OCI-LY1 (cell line): ENCODE results near the gene TMEM243.

ENCODE experiments used
- H2AFZ ChIP-seq: fragments of 200-600 bp; sonication (generic), shearing (Covaris generic); 2 replicates; pipeline ENCODE4 v1.6.0; 2014; ENCODE audit warnings: antibody characterized with exemption, mild to moderate bottlenecking, low read length
- H3F3A ChIP-seq: fragments of 200-600 bp; sonication (generic), shearing (Covaris generic); 2 replicates; pipeline ENCODE4 v1.6.0; 2014; ENCODE audit warnings: mild to moderate bottlenecking, antibody characterized with exemption, low read length, moderate library complexity; ENCODE audit not compliant: insufficient read depth
- H3K27ac ChIP-seq: fragments of 200-600 bp; sonication (generic); 2 replicates; pipeline ENCODE4 v1.5.1; 2014; ENCODE audit warnings: low read length, mixed run types, mild to moderate bottlenecking, low read depth; ENCODE audit not compliant: poor library complexity, severe bottlenecking
- H3K27me3 ChIP-seq: fragments of 200-600 bp; sonication (generic); 2 replicates; pipeline ENCODE4 v1.6.0; 2014; ENCODE audit warnings: antibody characterized with exemption, mild to moderate bottlenecking, low read length, moderate library complexity; ENCODE audit not compliant: insufficient read depth
- H3K36me3 ChIP-seq: fragments of 200-600 bp; sonication (generic); 2 replicates; pipeline ENCODE4 v1.6.1; 2014; ENCODE audit warnings: mild to moderate bottlenecking, antibody characterized with exemption, low read length, moderate library complexity, mixed read lengths; ENCODE audit not compliant: insufficient read depth
- H3K4me1 ChIP-seq: fragments of 200-600 bp; sonication (generic); 2 replicates; pipeline ENCODE4 v1.5.1; 2014; ENCODE audit warnings: mild to moderate bottlenecking, low read length, moderate library complexity; ENCODE audit not compliant: insufficient read depth, severe bottlenecking
- H3K4me2 ChIP-seq: fragments of 200-600 bp; sonication (generic), shearing (Covaris generic); 2 replicates; pipeline ENCODE4 v1.6.1; 2014; ENCODE audit warnings: low read length
- H3K4me3 ChIP-seq: fragments of 200-600 bp; sonication (generic); 2 replicates; pipeline ENCODE4 v1.5.1; 2014; ENCODE audit warnings: low read length, low read depth, mild to moderate bottlenecking, mixed read lengths; ENCODE audit not compliant: poor library complexity, severe bottlenecking
- H3K79me2 ChIP-seq: fragments of 200-600 bp; shearing (Covaris generic); 2 replicates; pipeline ENCODE4 v1.6.1; 2016; ENCODE audit warnings: mixed run types, low read length, mixed read lengths; ENCODE audit not compliant: insufficient read depth
- H3K9ac ChIP-seq: fragments of 200-600 bp; sonication (generic), shearing (Covaris generic); 2 replicates; pipeline ENCODE4 v1.6.1; 2014; ENCODE audit warnings: mild to moderate bottlenecking, low read length, mixed read lengths
- H3K9me2 ChIP-seq: fragments of 200-600 bp; sonication (generic), shearing (Covaris generic); 2 replicates; pipeline ENCODE4 v1.6.1; 2014; ENCODE audit warnings: low read depth, mild to moderate bottlenecking, low read length, mixed read lengths
- H3K9me3 ChIP-seq: fragments of 200-600 bp; shearing (Covaris generic); 2 replicates; pipeline ENCODE4 v1.6.1; 2014; ENCODE audit warnings: low read length, mixed read lengths
- H4K20me1 ChIP-seq: fragments of 200-600 bp; sonication (generic), shearing (Covaris generic); 2 replicates; pipeline ENCODE4 v1.6.0; 2016; ENCODE audit warnings: mild to moderate bottlenecking, low read length; ENCODE audit not compliant: insufficient read depth
- CTCF ChIP-seq: fragments of 200-600 bp; sonication (generic), shearing (Covaris generic); IDR thresholded peaks from 2 replicates; pipeline ENCODE4 v1.5.1; 2017; ENCODE audit warnings: mild to moderate bottlenecking, antibody characterized with exemption, low read length, moderate library complexity, mixed read lengths
- EZH2 ChIP-seq: fragments of 200-600 bp; sonication (generic), shearing (Covaris generic); IDR thresholded peaks from 2 replicates; pipeline ENCODE4 v1.8.0; 2017; ENCODE audit warnings: borderline replicate concordance, mixed run types, mild to moderate bottlenecking, antibody characterized with exemption, low read length, moderate library complexity, mixed read lengths

Gene TMEM243

GRCh38 chr7:87216701-87217508, 2.6 kb downstream of the TMEM243 start:
- peak overlapping the region; percentile 72 for H3K4me3 ChIP-seq
- no peak overlapping the region for H2AFZ ChIP-seq
- H3K79me2 ChIP-seq, result peaks cover 65% of the 10 kb centered on the region

GRCh38 chr7:87215046-87215445, 4.5 kb downstream of the TMEM243 start:
- peaks cover 73% of the 10 kb centered on the region for H3K36me3 ChIP-seq
- no peaks in the 10 kb centered on the region for H3K9me3 ChIP-seq
- H3K27me3 ChIP-seq, result no peaks in the 10 kb centered on the region
- 0 out of 2 replicates have a peak, but pooled peaks cover 5% of the 10 kb centered on the region for H4K20me1 ChIP-seq
- H3F3A ChIP-seq, result peaks cover 21% of the 10 kb centered on the region
- H3K4me1 ChIP-seq, result peaks cover 70% of the 10 kb centered on the region
- no peak overlapping the region for H2AFZ ChIP-seq
- peak overlapping the region; percentile 98 for H3K27ac ChIP-seq
- H3K79me2 ChIP-seq, result peaks cover 83% of the 10 kb centered on the region
- no peaks in the 10 kb centered on the region for H3K9me2 ChIP-seq
- peak overlapping the region; percentile 23; the same call in 1 of the 2 replicates for H3K9ac ChIP-seq
- no peak for TF ChIP-seq EZH2
- no peak for TF ChIP-seq CTCF
- peak overlapping the region; percentile 52 for H3K4me2 ChIP-seq
- peak overlapping the region; percentile 42 for H3K4me3 ChIP-seq

More at GRCh38 chr7:87216701-87217508, 2.6 kb downstream of the TMEM243 start:
- H3K36me3 ChIP-seq, result peaks cover 56% of the 10 kb centered on the region
- peak overlapping the region; percentile 98 for H3K27ac ChIP-seq
- H3K4me2 ChIP-seq, result peak overlapping the region; percentile 96
- H4K20me1 ChIP-seq, result 0 out of 2 replicates have a peak, but pooled peaks cover 5% of the 10 kb centered on the region
- peaks cover 5% of the 10 kb centered on the region; the same call in 1 of the 2 replicates for H3K27me3 ChIP-seq
- TF ChIP-seq CTCF, result no peak
- TF ChIP-seq EZH2, result no peak
- peaks cover 21% of the 10 kb centered on the region for H3F3A ChIP-seq
- H3K4me1 ChIP-seq, result peaks cover 71% of the 10 kb centered on the region
- H3K9ac ChIP-seq, result peak overlapping the region; percentile 84
- no peaks in the 10 kb centered on the region for H3K9me2 ChIP-seq
- H3K9me3 ChIP-seq, result no peaks in the 10 kb centered on the region

GRCh38 chr7:87213811-87214210, 5.7 kb downstream of the TMEM243 start:
- TF ChIP-seq CTCF (no peak), EZH2 (no peak)
- peaks cover 70% of the 10 kb centered on the region for H3K4me1 ChIP-seq
- peaks cover 3% of the 10 kb centered on the region; the same call in 1 of the 2 replicates for H3K9me3 ChIP-seq
- H4K20me1 ChIP-seq, result 0 out of 2 replicates have a peak, but pooled peaks cover 5% of the 10 kb centered on the region
- H3K27ac ChIP-seq, result peak overlapping the region; percentile 98
- H2AFZ ChIP-seq, result no peak overlapping the region
- H3K79me2 ChIP-seq, result peaks cover 87% of the 10 kb centered on the region
- peak overlapping the region; percentile 52 for H3K4me2 ChIP-seq
- peaks cover 72% of the 10 kb centered on the region for H3K36me3 ChIP-seq
- no peaks in the 10 kb centered on the region for H3K27me3 ChIP-seq
- peak overlapping the region; percentile 23; the same call in 1 of the 2 replicates for H3K9ac ChIP-seq
- peak overlapping the region; percentile 42 for H3K4me3 ChIP-seq
- no peaks in the 10 kb centered on the region for H3K9me2 ChIP-seq
- H3F3A ChIP-seq, result peaks cover 20% of the 10 kb centered on the region
